Kasumi-1 (cell line): Measurements from ENCODE around the gene MYZAP.

ENCODE experiments used
- DNase-seq, 2 experiments: peaks; one replicate each; lab custom pipeline; 2025; lab: John Stamatoyannopoulos, UW

MYZAP gene

DNA sequence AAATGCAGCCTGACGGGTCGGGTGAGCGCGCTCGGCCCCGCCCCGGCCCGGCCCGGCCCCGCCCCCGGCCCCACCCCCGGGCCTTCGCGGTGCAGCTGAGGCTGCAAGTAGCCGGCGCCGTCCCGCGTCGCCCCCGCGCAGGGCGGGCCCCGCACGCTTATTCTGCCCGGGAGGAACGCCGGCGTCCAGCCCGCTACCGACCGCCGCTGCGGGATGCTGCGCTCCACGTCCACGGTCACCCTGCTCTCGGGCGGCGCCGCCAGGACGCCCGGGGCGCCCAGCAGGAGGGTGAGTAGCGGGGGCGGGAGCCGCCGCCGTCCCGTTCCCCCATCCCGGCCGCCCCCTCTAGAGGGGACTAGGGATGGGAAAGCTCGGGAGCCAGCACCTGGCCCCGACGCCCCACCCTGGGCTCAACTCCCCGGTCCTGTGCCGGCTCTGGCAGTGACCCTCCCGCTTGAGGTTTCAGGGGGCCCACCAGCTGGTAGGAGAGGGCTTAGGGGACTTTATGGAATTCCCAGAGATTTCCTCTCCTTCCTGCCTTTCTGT lies at the start of gene MYZAP:
TSS of gene MYZAP (plus strand) at position 83 of the 546 bp plus-strand sequence. CDS start at position 214, 131 bp downstream.
- no peak for DNase-seq

- no peak for DNase-seq
Observed at GRCh38 chr15:57542505-57542817, 49.2 kb upstream of the MYZAP start.

- no peak for DNase-seq
Observed at GRCh38 chr15:57544848-57545480, 46.7 kb upstream of the MYZAP start.

DNA sequence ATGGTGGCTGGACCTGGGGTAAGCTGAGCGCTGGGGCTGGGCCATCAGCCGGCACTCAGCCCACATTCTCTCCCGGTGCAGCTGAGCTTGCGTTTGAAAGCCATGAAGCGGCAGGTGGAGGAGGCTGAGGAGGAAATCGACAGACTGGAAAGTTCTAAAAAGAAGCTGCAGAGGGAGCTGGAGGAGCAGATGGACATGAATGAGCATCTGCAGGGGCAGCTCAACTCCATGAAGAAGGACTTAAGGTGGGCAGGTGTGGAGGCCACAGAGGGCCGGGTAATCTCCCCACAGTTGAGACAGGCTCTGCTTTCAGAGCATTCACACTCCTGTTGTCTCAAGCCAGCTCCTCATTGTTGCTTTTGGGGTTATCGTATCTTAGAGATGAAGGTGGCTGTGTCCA lies 45.7 kb upstream of the MYZAP start:
- no peak for DNase-seq

- no peak for DNase-seq
Observed at GRCh38 chr15:57547243-57547755, 44.4 kb upstream of the MYZAP start.

DNA sequence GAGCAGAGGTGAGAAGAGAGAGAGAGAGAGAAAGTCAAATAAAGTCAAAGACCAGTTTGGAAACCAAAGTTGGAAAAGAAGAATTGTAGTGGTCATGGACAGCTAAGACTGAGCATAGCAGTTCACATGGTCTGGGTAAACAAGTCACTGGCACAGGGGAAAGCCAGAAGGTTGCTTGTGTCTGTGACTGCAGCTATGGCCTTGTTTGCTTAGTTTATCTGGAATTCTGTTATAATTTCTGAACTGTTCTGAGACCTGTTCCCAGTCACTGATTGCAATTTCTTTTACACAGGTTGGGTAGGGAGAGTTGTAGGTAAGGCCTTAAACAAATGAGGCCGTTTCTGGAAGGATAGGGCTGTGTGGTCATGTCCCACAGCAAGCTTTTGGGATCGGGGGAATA lies 43.4 kb upstream of the MYZAP start:
- DNase-seq = no peak

GRCh38 chr15:57548835-57549234 lies 42.9 kb upstream of the MYZAP start:
- no peak for DNase-seq

DNA sequence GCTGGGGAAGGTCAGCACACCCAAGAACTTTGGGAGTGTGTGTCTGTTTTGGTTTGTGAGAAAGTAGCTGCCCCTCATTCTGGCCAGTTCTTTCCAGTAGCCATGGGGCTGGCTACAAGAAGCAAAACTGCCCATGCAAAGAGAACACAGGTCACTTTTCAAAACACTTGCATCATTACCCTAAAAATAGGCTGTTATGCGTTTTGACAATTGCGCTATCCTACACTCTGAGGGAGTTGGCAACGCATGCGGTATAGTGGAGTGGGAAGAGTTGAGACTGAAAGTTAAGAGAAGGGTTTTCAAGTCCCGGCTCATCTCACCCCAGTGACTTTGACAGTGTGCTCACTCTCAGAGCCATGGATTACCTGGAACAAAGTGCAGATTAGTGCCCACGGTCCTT lies 41.8 kb upstream of the MYZAP start:
- DNase-seq = no peak

DNA sequence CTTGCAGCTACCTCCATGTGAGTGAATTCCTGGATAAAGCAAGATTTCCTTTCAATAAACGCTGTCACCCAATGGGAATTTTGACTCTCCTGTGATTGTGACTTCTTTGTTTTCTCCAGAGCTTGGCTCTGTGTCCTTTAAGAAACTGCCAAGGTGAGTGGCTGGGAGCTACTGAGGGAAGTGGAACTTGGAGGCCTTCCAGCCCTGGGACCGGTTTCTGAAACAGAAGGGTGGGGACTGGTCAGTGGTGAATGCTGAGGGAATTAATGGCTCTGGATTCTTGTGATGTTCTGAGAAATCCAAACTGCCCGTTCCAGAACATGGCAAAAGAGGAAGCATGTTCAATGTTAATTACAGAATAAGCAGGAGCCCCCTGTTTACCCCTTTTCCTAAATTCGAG lies 41.1 kb upstream of the MYZAP start:
- no peak for DNase-seq

GRCh38 chr15:57551715-57552677 lies 39.7 kb upstream of the MYZAP start:
- DNase-seq = no peak

DNA sequence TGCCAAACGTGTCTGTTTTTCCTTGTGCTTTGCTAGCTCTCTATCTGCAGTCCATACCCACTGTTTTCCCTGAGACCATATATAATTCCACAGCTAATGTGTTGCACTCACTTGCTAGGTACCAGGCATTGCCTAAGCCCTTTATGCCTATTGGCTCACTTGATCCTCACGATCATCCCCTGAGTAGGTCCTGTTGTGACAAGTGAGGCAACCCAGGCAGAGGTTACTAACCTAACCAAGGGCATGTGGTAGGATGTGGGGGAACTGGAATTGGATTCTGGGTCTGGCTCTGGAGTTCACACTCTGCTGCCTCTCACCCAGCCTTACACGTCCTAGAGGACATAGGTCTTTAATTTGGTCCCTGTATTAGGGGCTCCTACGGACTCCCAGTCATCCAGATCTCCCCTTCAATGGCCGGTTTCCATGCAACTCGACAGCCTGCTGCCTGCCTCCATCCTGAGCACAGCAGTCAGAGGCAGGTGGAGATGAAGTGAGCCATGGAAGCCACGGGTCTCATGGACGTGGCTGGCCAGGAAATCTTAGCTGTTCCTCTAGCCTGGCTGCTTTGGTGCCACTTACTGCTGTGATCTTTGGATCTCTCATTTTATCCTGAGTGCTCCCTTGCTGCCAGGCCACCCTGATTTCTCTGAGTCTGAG lies 38.9 kb upstream of the MYZAP start:
- no peak for DNase-seq

GRCh38 chr15:57553526-57553925 lies 38.2 kb upstream of the MYZAP start:
- DNase-seq = no peak

DNA sequence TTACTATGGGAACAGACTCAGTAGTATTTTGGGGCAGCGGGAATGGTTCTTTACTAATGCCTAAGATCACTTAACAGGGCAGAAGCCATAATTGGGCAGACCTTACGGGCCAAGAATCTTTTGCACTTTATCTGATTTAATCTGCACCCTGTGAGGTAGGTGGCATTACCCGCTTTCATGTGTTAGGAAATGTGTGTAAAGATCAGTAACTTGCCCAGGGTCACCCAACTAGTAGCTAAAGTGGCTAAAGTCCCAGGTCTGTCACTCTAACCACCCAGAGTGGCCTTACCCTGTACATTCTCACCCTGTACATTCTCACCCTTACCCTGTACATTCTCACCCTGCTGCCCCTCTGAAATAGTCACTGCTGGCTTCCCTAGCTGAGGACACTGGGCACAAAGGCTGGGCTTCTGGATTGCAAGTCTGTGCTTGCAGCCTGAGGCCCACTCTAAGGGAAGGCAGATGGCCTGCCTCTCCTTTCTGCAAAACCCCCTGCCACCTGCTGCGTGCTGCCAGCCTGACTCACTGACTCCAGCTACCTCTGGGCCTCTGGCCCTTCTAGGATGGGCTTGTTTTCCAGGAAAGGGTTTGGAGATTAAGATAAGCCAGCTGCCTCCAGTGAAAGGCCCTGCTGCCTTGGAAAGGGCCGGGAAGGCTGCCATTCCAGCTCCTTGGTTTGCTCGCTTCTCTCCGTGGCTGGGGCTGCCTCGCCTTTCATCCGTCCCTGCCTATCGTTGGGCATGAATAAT lies 37.5 kb upstream of the MYZAP start:
- no peak for DNase-seq

DNA sequence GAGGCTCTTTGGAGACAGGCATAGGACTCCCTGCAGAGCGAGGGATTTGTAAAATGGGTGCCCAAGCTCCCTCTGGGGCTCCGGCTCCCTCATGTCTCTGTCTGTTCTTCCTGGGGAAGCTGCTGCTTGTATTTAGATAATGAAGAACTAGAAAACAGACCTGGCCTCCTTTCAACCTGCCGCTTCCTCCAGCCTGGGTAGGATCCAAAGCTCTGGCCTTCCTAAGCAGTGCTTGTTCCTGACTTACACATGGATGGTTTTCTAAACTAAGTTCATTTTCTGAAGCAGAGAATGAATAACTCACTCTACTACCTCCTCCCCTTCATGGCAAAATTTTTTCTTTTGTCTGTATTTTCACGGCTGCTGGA lies 36.9 kb upstream of the MYZAP start:
- no peak for DNase-seq

- DNase-seq = no peak
Observed at GRCh38 chr15:57555270-57555669, 36.4 kb upstream of the MYZAP start.

GRCh38 chr15:57556040-57556439 lies 35.7 kb upstream of the MYZAP start:
- DNase-seq = no peak

- no peak for DNase-seq
Observed at GRCh38 chr15:57557267-57557666, 34.4 kb upstream of the MYZAP start.

DNA sequence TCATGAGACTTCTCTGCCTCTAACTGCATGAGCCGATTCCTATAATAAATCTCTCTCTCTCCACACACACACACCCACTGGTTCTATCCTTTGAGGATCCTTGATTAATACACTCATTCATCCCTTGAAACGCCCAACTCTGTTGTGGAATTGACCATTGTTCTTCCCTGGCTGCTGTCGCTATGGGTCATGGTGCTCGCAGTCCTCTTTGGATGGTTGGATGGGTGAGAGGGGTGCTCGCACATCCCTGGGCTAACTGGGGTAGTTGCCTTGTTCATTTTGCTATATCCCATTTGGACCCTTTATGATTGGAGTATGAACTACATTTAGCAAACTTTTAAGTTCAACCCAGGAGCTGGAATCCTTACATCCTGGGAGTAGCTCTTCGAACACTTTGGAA lies 33.9 kb upstream of the MYZAP start:
- no peak for DNase-seq

DNA sequence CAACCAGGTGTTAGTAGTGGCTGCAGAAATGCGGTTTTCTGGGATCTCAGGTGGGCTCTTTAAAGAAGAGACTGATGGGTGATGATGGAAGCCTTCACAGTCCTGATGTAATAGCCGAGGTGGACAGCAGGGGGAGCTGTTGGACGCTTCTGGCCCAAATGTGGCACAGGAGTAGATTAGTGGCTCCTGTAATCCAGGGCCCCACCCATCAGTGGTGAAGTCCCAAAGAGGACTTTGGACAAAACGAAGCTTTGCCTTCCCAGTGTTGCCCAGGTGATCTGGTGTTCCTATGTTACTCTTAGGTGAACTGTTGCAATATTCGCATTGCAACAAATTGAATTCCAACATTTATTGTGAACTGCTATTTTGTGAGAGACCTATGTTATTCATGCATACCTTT lies 31.8 kb upstream of the MYZAP start:
- peak; percentile 38 to 45 for DNase-seq

DNA sequence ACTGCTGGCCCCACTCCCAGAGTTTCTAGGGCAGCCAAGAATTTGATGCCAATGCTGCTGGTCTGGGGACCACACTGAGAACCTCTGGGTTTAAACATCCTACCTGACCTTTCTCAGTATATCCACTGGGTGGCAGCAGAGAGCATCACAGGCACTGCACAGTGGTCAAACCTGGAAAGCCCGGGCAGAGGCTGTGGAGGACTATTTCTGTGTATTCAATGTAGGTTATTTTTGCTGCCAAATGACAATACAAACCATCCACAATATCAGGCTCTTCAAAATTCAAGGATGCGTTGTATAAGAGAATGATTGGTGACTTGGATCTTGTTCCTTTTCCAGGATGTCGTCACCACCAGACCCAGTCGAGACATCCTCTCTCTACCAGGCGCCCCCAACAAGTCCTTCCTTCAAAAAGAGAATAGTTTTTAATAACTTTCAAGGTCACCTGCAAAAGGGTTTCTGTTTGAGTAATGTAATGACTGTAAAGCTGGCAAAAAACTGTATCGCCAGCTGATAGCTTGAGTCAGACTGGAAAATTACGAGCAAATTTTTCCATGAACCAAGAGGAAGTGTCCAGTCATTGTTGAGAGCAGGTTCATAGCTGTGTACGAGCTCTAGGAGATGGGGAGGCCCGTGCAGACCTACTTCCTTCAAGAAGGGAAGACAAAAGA lies 30.5 kb upstream of the MYZAP start:
- DNase-seq = peak; percentile 68 to 76

- no peak for DNase-seq
Observed at GRCh38 chr15:57562196-57562769, 29.4 kb upstream of the MYZAP start.
